Hematopoietic multipotent progenitor cell treated with erythropoietin and hydrocortisone succinate and interleukin-3 and kit ligand, for 6 days (in vitro differentiated cells): ENCODE results near the gene RAD51C.
A peak's percentile ranks its signal among the peaks of the same experiment; 100 is the strongest.
"Not testable (repeated sequence)": the region's sequence is repeated elsewhere in the genome, so short reads cannot be mapped to it uniquely, and the experiment has no call there.

ENCODE experiments used
- DNase-seq: peaks from one replicate; pipeline ENCODE4 v3.0.0-alpha.2; 2015

Gene RAD51C

DNA sequence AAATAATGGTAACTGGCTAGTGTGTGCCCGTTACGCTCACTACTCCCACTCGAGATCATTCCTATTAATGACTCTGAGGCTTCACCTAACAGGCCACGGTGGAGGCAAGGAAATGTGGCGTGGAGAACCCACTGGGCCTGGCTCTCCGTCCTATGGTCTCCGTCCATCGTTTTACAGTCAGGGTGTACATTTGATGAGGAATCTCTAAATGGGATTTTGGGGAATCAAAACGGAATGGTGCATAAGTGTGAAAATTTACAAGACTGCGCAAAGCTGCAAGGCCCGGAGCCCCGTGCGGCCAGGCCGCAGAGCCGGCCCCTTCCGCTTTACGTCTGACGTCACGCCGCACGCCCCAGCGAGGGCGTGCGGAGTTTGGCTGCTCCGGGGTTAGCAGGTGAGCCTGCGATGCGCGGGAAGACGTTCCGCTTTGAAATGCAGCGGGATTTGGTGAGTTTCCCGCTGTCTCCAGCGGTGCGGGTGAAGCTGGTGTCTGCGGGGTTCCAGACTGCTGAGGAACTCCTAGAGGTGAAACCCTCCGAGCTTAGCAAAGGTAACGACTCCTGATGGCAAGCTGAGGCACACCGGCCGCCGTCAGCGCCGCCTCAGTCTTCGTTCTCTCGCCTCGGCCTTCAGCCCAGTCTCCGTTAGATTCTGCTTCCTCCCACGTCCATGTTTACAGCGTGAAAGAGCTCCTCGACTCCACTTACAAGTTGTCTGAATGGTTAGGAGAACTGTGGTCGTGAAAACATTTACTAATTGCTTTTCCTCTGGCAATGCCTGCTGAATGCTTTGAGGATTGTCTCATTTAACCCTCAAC is at the start of gene RAD51C:
TSS of gene RAD51C (plus strand) at position 364 of the 817 bp plus-strand sequence. CDS start at position 406, 42 bp downstream.
- peak; percentile 93 for DNase-seq

GRCh38 chr17:58643147-58643546 is 49.3 kb upstream of the RAD51C start:
- no peak for DNase-seq

DNA sequence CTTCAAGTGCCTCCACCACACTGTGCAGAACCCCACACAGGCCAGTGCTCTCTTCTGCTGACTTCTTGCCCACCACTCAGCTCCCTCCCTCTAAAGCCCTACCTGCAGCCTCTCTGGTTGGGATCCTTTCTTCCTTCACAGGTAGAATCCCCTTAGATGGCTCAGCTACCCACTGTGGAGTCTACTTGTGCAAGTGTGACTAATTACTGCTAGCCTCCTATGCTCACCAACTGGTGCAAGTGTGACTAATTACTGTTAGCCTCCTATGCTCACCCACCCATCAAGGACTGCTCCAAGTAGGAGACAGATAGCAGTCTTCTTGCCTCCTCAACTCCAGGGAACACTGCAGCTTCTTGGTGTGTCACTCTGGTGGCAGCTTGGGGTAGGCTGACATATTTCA is 44.2 kb upstream of the RAD51C start:
- DNase-seq: no peak

DNA sequence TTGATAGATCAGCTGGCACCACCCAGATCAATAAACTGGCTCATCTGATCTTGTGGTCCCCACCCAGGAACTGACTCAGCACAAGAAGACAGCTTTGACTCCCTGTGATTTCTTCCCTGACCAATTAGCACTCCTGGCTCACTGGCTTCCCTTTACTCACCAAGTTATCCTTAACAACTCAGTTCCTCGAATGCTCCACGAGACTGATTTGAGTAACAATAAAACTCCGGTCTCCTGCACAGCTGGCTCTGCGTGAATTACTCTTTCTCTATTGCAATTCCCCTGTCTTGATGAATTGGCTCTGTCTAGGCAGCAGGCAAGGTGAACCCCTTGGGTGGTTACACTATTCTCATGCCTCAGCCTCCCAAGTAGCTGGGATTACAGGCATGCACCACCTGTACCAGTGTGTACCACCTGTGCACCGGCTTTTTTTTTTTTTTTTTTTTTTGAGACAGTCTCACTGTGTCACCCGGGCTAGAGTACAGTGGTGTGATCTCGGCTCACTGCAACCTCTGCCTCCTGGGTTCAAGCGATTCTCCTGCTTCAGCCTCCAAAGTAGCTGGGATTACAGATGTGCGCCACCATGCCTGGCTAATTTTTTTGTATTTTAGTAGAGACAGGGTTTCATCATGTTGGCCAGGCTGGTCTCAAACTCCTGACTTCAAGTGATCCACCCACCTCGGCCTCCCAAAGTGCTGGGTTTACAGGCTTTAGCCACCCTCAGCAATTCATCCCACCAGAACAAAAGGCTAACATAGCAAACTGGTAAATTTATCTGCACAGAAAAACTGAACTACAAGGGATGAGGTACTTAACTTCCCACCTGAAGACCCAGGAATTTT is 34.2 kb upstream of the RAD51C start:
- not testable (repeated sequence) for DNase-seq

DNA sequence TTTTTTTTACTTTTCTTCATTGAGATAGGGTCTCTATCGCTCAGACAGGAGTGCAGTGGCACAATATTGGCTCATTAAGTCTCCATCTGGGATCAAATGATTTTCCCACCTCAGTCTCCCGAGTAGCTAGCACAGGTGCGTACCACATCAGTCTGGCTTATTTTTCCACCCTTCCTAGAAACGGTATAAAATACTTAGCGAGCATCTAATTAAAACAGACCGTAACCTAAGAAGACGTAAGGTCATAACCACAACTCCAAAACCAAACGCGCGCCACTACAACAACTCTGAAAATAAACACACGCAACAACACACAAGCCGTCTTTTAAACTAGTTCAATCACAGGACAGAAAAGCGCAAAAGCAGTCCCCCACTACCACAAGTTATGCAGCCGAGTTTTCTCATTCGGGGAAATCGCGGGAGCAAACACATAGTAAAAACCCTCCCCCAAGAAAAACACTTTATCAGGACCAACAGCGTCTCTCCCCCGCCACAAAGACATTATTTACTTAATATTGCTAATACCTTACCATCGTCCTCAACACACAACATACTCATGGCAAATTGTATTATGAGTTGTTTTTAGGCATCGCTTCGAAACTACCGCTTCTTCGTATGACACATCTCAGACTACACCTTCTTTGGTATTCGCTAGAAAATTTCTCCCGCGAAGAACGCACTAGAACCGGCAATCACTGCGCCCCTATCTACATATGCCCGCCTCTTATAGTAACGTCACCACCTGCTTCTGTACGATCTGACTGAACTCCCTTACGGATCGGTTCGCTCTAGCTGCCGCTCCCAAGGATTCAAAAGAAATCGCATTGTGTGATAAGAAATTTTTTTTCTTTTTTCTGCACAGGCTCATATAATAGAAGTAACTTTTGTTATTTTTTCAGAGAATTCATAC is 33.3 kb upstream of the RAD51C start:
- DNase-seq: peak; percentile 96

DNA sequence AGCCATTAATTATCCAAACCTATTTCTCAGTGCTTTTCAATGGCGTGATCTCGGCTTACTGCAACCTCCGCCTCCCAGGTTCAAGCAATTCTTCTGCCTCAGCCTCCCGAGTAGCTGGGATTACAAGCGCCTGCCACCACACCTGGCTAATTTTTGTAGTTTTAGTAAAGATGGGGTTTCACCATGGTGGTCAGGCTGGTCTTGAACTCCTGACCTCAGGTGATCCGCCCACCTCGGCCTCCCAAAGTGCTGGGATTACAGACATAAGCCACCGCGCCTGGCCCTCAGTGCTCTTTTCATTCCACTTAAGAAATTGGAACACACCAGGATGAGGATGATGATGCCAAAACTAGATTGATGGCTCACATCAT is 32.7 kb upstream of the RAD51C start:
- not testable (repeated sequence) for DNase-seq

DNA sequence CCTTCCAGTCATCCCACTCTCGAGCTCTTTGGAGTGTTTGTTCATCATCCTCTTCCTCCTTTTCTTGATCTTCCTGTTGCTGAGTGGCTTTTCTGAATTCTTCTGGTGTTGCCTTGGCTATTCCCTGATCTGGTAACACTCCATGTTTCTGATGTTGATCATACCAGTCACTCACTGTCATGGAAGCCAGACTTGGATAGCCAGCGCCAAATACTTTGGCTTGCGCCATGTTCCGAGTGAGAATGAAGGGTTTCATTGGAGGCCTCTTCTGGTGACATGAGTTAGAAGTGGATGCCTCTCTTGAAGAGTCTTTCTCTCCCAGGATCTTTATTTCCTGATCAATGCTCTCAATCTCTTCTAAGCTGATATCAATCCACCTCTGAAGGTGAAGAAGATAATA is 31.8 kb upstream of the RAD51C start:
- DNase-seq: no peak

DNA sequence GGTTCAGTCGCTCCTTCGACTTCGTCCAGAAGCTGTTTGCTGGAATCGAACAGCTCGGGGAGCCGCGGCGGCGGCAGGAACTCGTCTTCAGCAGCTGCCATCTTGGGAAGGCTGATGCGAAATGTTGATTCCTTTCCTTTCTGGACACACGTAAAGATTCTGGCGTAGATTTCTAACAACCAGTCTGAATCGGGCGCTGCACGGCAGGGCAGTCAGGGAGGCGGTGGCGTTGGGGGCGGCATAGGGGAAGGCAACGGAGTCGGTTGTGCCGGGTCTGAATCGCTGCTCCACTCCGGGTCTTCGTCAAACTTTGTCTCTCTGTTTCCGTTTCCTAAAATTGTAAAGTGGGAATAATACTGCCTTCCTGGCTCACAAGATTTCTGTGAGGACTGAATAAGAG is 30.9 kb upstream of the RAD51C start:
- no peak for DNase-seq

- DNase-seq: no peak
Measured at GRCh38 chr17:58664302-58664701, 28.1 kb upstream of the RAD51C start.

DNA sequence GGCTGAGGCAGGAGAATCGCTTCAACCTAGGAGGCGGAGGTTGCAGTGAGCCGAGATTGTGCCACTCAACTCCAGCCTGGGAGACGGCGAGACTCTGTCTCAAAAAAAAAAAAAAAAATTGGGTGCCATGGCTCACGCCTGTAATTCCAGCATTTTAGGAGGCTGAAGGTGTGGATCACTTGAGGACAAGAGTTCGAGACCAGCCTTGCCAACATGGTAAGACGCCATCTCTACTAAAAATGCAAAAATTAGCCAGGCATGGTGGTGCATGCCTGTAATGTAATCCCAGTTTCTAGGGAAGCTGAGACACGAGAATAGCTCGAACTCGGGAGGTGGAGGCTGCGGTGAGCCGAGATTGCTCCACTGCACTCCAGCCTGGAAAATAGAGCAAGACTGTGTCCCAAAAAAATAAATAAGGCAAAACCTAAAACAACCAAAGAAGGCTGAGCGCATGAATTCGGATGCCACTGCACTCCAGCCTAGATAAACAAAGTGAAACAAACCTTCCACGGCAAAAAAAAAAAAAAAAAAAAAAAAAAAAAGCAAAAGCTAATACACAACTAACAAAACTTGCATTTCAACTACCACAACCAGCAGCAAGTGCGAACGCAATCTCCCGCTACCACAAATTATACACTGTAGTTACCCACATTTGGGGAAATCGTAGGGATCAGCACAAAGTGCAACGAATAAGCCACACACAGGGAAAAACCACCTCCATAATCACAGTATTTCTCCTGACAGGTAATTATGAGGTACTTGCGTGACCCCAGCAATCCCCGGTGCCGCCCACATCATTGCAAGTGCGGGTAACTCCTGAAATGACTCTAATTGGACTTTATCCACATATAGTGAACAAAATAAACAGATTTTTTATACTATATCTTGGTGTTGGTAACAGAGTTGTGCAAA is 26.2 kb upstream of the RAD51C start:
- peak; percentile 10 for DNase-seq

DNA sequence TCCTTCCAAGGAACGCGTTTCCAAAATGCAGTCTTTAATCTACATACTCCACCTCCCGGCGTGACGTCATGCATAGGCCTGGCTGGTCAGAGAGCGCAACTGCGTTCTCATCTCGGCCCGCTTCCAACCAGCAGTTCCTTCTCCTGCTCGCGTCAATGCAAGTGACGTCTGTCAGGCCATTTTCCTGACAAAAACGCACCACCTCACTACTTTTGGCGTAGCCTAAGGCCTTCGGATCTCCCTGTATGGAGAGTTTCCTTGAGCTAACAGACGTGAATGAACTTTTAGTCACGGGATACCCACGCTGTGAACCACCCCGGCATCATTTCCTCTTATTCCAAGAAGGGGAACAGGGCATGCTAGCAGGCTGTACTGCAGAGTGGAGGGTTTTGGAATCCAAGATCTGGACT is 25.5 kb upstream of the RAD51C start:
- peak; percentile 86 for DNase-seq

- DNase-seq: no peak
Measured at GRCh38 chr17:58667934-58668597, 24.3 kb upstream of the RAD51C start.

DNA sequence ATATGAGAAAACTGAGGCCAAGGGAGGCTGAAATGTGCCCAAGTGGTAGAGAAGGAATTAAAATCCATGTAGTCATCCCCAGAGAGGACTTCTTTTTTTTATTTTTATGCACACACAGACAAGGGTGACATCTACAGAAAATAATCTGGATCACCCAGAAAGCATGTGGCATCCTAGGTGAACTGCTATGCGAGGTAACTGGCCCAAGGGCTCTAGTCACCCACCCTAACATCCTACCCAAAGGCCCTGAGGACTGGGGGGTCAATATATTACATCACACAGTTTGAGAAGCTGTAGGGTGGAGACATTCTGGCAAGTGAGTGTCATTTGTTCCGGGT is 23.8 kb upstream of the RAD51C start:
- no peak for DNase-seq

DNA sequence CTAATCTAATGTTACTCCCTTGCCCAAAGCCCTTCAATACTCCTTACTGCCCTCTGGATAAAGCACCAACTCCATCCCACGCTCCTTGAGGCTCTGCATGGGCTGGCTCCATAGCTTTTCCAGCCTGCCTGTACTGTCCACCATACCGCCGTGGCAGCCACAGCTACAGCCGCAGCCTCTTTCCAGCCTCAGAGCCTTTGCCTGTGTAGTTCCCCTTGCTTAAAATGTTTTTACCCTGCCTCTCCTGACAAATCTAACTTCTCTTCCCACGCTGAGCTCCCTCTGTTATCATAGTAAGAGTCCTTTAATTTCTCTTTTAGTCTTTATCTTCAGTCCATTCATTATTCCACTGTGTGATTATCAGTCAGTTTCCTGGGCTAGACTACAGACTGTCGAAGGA is 22.5 kb upstream of the RAD51C start:
- peak; percentile 9 for DNase-seq

- no peak for DNase-seq
Measured at GRCh38 chr17:58671969-58672368, 20.4 kb upstream of the RAD51C start.

GRCh38 chr17:58677194-58677880 is 15.1 kb upstream of the RAD51C start:
- DNase-seq: no peak

DNA sequence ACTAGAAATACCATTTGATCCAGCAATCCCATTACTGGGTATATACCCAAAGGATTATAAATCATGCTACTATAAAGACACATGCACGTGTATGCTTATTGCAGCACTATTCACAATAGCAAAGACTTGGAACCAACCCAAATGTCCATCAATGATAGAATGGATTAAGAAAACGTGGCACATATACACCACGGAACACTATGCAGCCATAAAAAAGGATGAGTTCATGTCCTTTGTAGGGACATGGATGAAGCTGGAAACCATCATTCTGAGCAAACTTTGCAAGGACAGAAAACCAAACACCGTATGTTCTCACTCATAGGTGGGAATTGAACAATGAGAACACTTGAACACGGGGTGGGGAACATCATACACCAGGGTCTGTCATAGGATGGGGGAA is 14.1 kb upstream of the RAD51C start:
- not testable (repeated sequence) for DNase-seq

DNA sequence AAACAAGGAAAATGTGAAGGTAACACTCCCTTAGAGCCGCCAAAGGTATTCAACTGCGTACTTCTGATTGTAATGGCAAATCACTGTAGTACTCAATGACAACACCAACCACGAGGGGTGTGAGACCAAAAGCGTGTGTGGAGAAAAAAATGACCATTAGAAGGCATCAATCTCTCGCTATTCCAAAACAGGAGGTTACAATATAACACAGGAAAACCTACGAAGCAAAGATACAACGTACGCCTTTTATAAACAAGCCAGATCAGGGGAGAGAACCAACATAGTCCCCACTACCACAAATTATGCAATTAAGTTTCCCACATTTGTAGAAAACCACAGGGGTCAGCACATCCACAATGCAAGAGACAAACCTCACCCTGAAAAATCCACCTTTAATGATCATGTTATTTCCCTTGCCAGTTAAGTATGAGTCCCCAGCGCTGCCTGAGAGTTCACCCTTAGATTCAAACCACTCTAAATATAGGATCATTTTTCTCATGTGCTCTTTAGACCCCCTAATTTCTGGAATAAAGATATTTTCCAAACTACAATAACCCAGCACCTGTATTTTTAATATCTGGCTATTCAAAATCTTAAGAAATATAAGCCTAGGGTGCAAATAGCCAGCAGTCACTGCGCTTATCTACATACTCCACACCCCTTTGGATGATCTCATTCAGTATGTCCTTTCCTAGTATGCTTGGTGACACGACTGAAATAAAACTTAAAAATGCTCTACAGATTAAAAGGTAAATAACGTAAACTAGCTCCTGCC is 13.0 kb upstream of the RAD51C start:
- peak; percentile 67 for DNase-seq

DNA sequence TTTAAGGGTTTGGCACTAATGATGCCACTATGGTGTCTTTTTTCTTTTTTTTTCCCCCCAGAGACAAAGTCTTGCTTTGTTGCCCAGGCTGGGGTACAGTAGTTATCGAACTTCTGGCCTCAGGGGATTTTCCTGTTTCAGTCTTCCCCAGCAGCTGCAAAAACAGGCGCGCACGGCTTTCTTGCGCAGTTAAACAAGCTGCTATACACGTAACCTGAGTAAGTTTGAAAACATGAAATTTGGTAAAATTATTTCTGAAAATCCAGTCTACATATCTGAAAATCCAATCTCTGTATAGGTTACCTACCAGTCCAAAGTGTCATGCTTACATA is 12.4 kb upstream of the RAD51C start:
- DNase-seq: no peak

DNA sequence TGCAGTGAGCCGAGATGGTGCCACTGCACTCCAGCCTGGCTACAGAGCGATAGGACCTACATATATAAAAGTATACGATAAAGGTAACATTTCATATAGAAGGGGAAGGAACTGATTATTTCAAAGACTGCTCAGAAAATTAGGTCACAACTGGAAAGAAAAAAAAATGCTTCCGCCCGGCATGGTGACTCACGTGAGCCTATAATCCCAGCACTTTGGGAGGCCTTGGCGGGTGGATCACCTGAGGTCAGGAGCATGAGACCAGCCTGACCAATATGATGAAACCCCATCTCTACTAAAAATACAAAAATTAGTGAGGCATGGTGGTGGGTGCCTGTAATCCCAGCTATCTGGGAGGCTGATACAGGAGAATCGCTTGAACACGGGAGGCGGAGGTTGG is 8.4 kb upstream of the RAD51C start:
- DNase-seq: no peak
